Measurements from ENCODE around the gene GUCA1C.

GUCA1C gene

GRCh38 chr3:108953700-108954099, at the start of gene GUCA1C:
GUCA1C (minus strand) TSS chr3:108953879; CDS start chr3:108953762, 117 bp downstream.
- no peak for DNase-seq (ENCODE audit: low spot score)
- no peak for TF ChIP-seq CTCF (IDR thresholded peaks at IDR 0.05; ENCODE audit: extremely low read depth, insufficient read depth, missing control alignments)
- in situ Hi-C loops (cut with MboI; ENCODE audit: low pct_unique_long_range_greater_than_20kb, low sequenced_read_pairs, unreplicated experiment) = no loop called here

GRCh38 chr3:108998436-108998835, 44.8 kb upstream of the GUCA1C start:
- TF ChIP-seq CTCF (IDR thresholded peaks at IDR 0.05; ENCODE audit: extremely low read depth, insufficient read depth, missing control alignments) = no peak
- DNase-seq (ENCODE audit: low spot score) = no peak
- in situ Hi-C loops (cut with MboI; ENCODE audit: low pct_unique_long_range_greater_than_20kb, low sequenced_read_pairs, unreplicated experiment) = no loop called here

GRCh38 chr3:108985844-108986243, 32.2 kb upstream of the GUCA1C start:
- in situ Hi-C loops (cut with MboI; ENCODE audit: low pct_unique_long_range_greater_than_20kb, low sequenced_read_pairs, unreplicated experiment) = no loop called here
- no peak for DNase-seq (ENCODE audit: low spot score)
- no peak for TF ChIP-seq CTCF (IDR thresholded peaks at IDR 0.05; ENCODE audit: extremely low read depth, insufficient read depth, missing control alignments)

- in situ Hi-C loops (cut with MboI; ENCODE audit: low pct_unique_long_range_greater_than_20kb, low sequenced_read_pairs, unreplicated experiment) = no loop called here
- no peak for DNase-seq (ENCODE audit: low spot score)
- no peak for TF ChIP-seq CTCF (IDR thresholded peaks at IDR 0.05; ENCODE audit: extremely low read depth, insufficient read depth, missing control alignments)
Observed at GRCh38 chr3:108983051-108983450, 29.4 kb upstream of the GUCA1C start.

- TF ChIP-seq CTCF (IDR thresholded peaks at IDR 0.05; ENCODE audit: extremely low read depth, insufficient read depth, missing control alignments) = no peak
- in situ Hi-C loops (cut with MboI; ENCODE audit: low pct_unique_long_range_greater_than_20kb, low sequenced_read_pairs, unreplicated experiment) = no loop called here
- no peak for DNase-seq (ENCODE audit: low spot score)
Observed at GRCh38 chr3:108976058-108976457, 22.4 kb upstream of the GUCA1C start.

GRCh38 chr3:108973019-108973418, 19.3 kb upstream of the GUCA1C start:
- in situ Hi-C loops (cut with MboI; ENCODE audit: low pct_unique_long_range_greater_than_20kb, low sequenced_read_pairs, unreplicated experiment) = no loop called here
- no peak for DNase-seq (ENCODE audit: low spot score)
- TF ChIP-seq CTCF (IDR thresholded peaks at IDR 0.05; ENCODE audit: extremely low read depth, insufficient read depth, missing control alignments) = no peak

GRCh38 chr3:108972482-108972881, 18.8 kb upstream of the GUCA1C start:
- in situ Hi-C loops (cut with MboI; ENCODE audit: low pct_unique_long_range_greater_than_20kb, low sequenced_read_pairs, unreplicated experiment) = no loop called here
- no peak for DNase-seq (ENCODE audit: low spot score)
- TF ChIP-seq CTCF (IDR thresholded peaks at IDR 0.05; ENCODE audit: extremely low read depth, insufficient read depth, missing control alignments) = no peak
